ENCODE measurements around the gene CCT5.

DNA sequence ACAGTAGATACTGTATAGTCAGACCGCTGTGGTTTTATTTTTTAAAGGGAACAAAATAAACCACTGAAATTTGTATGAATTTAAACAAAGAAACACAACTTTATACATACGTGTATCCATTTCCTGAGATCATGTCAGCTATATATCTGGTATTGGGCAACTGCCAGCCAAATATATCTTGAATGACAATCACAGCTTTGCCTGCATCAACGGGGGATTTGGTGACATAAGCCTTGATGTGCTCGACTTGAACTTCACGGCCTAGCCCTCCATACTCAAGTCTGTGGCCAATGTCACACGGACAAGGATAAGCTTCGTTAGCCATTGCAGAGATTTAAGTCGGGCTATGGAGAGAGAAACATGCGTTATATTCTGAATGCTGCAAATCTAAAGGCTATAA, 40.4 kb downstream of the CCT5 start:
- TF ChIP-seq, protein P1, sequence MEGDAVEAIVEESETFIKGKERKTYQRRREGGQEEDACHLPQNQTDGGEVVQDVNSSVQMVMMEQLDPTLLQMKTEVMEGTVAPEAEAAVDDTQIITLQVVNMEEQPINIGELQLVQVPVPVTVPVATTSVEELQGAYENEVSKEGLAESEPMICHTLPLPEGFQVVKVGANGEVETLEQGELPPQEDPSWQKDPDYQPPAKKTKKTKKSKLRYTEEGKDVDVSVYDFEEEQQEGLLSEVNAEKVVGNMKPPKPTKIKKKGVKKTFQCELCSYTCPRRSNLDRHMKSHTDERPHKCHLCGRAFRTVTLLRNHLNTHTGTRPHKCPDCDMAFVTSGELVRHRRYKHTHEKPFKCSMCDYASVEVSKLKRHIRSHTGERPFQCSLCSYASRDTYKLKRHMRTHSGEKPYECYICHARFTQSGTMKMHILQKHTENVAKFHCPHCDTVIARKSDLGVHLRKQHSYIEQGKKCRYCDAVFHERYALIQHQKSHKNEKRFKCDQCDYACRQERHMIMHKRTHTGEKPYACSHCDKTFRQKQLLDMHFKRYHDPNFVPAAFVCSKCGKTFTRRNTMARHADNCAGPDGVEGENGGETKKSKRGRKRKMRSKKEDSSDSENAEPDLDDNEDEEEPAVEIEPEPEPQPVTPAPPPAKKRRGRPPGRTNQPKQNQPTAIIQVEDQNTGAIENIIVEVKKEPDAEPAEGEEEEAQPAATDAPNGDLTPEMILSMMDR (IDR thresholded peaks at IDR 0.05): no peak
- TF ChIP-seq POLR2A (IDR thresholded peaks at IDR 0.05): no peak
- no peak for TF ChIP-seq POLR2AphosphoS5 (IDR thresholded peaks at IDR 0.05)
- no peak for TF ChIP-seq EP300 (IDR thresholded peaks at IDR 0.05)
